SJSA1 (cell line): ENCODE results near the gene PNN. TPM values are rescaled to one million over a fixed set of nuclear protein-coding genes. Genes with fewer than 3 reads are reported as not detected.
"Not testable (repeated sequence)": the region's sequence is repeated elsewhere in the genome, so short reads cannot be mapped to it uniquely, and the experiment has no call there.

ENCODE experiments used
- DNase-seq, 2 experiments: peaks; one replicate each; pipeline ENCODE4 v3.0.0-alpha.2; 2015 to 2020; ENCODE audit warnings: low spot score in 2 of 2, low read depth in 1 of 2
- H3K27ac ChIP-seq: fragments of 250-450 bp; sonication (Bioruptor Pico); 2 replicates; pipeline ENCODE4 v1.5.1; 2020; ENCODE audit warnings: mild to moderate bottlenecking, moderate library complexity
- H3K27me3 ChIP-seq: fragments of 250-450 bp; sonication (Bioruptor Pico); replicated peaks from 2 replicates; pipeline ENCODE4 v1.5.1; 2020; ENCODE audit warnings: mild to moderate bottlenecking, moderate library complexity
- H3K36me3 ChIP-seq: fragments of 250-450 bp; sonication (Bioruptor Pico); 2 replicates; pipeline ENCODE4 v1.5.1; 2020; ENCODE audit warnings: mild to moderate bottlenecking
- H3K4me1 ChIP-seq: fragments of 250-450 bp; sonication (Bioruptor Pico); replicated peaks from 2 replicates; pipeline ENCODE4 v1.6.1; 2021; ENCODE audit warnings: mild to moderate bottlenecking
- H3K4me3 ChIP-seq: fragments of 250-450 bp; sonication (Bioruptor Pico); 2 replicates; pipeline ENCODE4 v1.5.1; 2020; ENCODE audit warnings: mild to moderate bottlenecking
- H3K9me3 ChIP-seq: fragments of 250-450 bp; sonication (Bioruptor Pico); replicated peaks from 2 replicates; pipeline ENCODE4 v1.5.1; 2020; ENCODE audit warnings: mild to moderate bottlenecking
- total RNA-seq: library from RNA; depleted of rRNA; stranded (reverse); fragments of >200 nt; shearing (Covaris generic); gene quantifications from 2 replicates; pipeline ENCODE4 v1.2.3, GENCODE V29; 2014

The PNN gene
- total RNA-seq, 1 experiment from 2014 or later: 35.4 TPM

- Histone ChIP-seq H3K27me3 (no peaks in the 10 kb centered on the region), H3K9me3 (no peaks in the 10 kb centered on the region), H3K27ac (no peak overlapping the region), H3K4me1 (no peaks in the 10 kb centered on the region), H3K4me3 (no peak overlapping the region), H3K36me3 (peaks cover 46% of the 10 kb centered on the region)
- DNase-seq: no peak
Measured at GRCh38 chr14:39185256-39186049, 10.4 kb downstream of the PNN start.

DNA sequence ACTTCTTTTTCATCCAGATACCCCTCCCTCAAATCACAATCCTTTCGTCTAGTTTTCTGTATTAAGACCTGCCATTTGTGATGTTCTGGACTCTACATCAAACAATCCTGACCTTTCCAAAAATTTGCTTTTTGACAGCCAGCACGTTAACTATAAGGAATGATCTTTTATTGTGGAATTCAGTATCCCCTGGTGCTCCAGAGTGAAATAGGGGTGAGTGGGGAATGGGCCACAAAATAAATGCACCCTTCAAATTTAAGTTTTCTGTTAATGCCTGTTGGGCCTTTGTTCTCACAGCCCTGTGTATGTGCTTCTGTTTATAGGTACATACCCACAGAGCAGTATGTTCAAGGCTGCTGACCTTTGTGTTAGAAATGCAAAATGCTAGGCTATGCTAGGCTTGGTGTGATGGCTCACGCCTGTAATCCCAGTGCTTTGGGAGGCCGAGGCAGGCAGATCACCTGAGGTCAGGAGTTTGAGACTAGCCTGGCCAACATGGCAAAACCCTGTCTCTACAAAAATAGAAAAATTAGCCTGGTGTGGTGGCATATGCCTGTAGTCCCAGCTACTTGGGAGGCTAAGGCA is 12.0 kb downstream of the PNN start:
- peaks cover 30% of the 10 kb centered on the region for H3K36me3 ChIP-seq
- H3K27me3 ChIP-seq: no peaks in the 10 kb centered on the region
- no peaks in the 10 kb centered on the region for H3K4me1 ChIP-seq
- H3K27ac ChIP-seq: no peak overlapping the region
- no peaks in the 10 kb centered on the region for H3K9me3 ChIP-seq
- DNase-seq: no peak
- no peak overlapping the region for H3K4me3 ChIP-seq

DNA sequence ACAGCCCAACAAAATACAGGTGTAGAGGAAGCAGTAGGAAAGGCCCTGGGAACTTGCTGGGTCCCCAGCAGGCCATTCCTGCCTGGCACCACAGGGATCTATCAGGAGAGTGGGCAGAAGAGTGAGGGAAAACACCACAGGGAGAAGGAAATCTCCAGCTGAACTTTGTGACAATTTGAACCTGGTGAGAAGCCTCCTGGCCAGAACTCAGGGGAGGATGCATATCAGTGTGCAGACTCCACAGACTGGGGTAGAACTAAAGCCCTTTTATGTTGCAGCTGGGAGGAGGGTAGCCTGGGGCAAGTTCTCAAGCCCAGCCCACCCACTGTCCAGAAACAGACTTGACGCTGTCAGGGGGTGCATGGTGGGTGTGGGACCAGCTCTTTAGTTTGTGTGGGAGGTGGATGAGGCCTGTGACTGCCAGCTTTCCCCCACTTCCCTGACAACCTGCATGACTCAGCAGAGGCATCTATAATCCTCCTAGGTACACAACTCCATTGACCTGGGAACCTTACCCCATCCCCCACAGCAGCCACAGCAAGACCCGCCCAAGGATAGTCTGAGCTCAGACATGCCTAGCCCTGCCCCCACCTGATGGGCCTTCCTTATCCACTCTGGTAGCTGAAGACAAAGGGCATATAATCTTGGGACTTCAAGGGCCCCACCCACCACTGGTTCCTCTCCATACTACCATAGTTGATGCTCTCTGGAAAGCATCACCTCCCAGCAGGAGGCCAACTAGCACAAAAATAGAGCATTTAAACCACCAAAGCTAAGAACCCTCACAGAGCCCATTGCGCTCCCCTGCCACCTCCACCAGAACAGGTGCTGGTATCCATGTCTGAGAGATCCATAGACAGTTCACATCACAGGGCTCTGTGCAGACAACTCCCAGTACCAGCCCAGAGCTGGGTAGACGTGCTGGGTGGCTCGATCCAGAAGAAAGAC is 28.9 kb downstream of the PNN start:
- no peak overlapping the region for H3K4me3 ChIP-seq
- H3K9me3 ChIP-seq: no peaks in the 10 kb centered on the region
- no peak for DNase-seq
- H3K27me3 ChIP-seq: no peaks in the 10 kb centered on the region
- H3K4me1 ChIP-seq: no peaks in the 10 kb centered on the region
- H3K36me3 ChIP-seq: no peaks in the 10 kb centered on the region
- no peak overlapping the region for H3K27ac ChIP-seq

DNA sequence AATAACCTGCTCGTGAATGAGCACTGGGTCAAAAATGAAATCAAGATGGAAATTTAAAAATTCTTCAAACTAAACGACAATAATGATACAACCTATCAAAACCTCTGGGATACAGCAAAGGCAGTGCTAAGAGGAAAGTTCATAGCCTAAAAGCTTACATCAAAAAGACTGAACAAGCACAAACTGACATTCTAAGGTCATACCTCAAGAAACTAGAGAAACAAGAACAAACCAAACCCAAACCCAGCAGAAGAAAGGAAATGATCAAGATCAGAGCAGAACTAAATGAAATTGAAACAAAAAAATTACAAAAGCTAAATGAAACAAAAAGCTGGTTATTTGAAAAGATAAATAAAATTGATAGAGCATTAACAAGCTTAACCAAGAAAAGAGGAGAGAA is 32.4 kb downstream of the PNN start:
- not testable (repeated sequence) for H3K36me3 ChIP-seq, H3K27ac ChIP-seq, H3K4me1 ChIP-seq, H3K4me3 ChIP-seq, H3K9me3 ChIP-seq, DNase-seq, H3K27me3 ChIP-seq

GRCh38 chr14:39211109-39211741 is 36.2 kb downstream of the PNN start:
- Histone ChIP-seq H3K36me3 (no peaks in the 10 kb centered on the region), H3K27me3 (no peaks in the 10 kb centered on the region), H3K27ac (no peak overlapping the region), H3K4me1 (no peaks in the 10 kb centered on the region), H3K4me3 (no peak overlapping the region), H3K9me3 (no peaks in the 10 kb centered on the region)
- DNase-seq: no peak

DNA sequence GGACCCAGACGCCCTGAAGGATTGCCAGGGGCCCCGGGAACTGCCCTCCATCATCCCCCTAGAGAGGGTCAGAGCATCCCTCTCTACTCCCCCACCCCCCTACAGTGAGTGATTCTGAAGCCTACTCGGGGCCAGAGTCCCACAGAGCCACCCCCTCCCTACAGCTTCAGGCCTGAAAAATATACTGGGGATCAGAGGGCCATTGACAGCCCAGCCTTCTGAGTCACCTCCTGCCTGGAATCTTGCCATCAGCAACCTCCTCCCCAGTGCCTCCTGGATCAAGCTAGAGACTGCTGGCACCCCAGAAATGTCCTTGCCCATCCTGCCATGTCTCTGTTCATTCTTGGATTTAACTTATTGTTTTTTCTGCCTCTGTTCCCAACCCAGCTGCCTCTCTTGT is 37.0 kb downstream of the PNN start:
- no peaks in the 10 kb centered on the region for H3K27me3 ChIP-seq
- no peak overlapping the region for H3K27ac ChIP-seq
- no peaks in the 10 kb centered on the region for H3K36me3 ChIP-seq
- no peaks in the 10 kb centered on the region for H3K9me3 ChIP-seq
- H3K4me3 ChIP-seq: no peak overlapping the region
- H3K4me1 ChIP-seq: no peaks in the 10 kb centered on the region
- DNase-seq: no peak

GRCh38 chr14:39212693-39213092 is 37.6 kb downstream of the PNN start:
- H3K27me3 ChIP-seq: no peaks in the 10 kb centered on the region
- H3K27ac ChIP-seq: no peak overlapping the region
- no peak for DNase-seq
- no peaks in the 10 kb centered on the region for H3K4me1 ChIP-seq
- H3K36me3 ChIP-seq: no peaks in the 10 kb centered on the region
- no peaks in the 10 kb centered on the region for H3K9me3 ChIP-seq
- H3K4me3 ChIP-seq: no peak overlapping the region

DNA sequence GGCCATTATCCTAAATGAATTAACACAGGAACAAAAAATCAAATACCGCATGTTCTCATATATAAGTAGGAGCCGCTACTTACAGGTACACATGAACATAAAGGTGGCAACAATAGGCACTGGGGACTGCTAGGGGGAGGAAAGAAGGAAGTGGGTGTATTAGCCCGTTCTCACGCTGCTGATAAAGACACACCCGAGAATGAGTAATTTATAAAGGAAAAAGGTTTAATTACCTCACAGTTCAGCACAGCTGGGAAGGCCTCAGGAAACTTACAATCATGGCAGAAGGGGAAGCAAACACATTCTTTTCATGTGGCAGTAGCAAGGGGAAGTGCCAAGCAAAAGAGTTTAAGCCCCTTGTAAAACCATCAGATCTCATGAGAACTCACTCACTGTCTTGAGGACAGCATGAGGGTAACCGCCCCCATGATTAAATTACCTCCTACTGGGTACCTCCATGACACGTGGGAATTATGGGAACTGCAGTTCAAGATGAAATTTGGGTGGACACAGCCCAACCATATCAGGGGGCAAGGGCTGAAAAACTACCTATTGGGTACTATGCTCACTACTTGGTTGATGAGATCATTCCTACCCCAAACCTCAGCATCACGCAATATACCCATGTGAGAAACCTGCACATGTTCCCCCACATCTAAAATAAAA is 42.3 kb downstream of the PNN start:
- H3K4me3 ChIP-seq: no peak overlapping the region
- H3K27me3 ChIP-seq: no peaks in the 10 kb centered on the region
- H3K27ac ChIP-seq: no peak overlapping the region
- H3K9me3 ChIP-seq: no peaks in the 10 kb centered on the region
- DNase-seq: no peak
- no peaks in the 10 kb centered on the region for H3K4me1 ChIP-seq
- H3K36me3 ChIP-seq: no peaks in the 10 kb centered on the region

DNA sequence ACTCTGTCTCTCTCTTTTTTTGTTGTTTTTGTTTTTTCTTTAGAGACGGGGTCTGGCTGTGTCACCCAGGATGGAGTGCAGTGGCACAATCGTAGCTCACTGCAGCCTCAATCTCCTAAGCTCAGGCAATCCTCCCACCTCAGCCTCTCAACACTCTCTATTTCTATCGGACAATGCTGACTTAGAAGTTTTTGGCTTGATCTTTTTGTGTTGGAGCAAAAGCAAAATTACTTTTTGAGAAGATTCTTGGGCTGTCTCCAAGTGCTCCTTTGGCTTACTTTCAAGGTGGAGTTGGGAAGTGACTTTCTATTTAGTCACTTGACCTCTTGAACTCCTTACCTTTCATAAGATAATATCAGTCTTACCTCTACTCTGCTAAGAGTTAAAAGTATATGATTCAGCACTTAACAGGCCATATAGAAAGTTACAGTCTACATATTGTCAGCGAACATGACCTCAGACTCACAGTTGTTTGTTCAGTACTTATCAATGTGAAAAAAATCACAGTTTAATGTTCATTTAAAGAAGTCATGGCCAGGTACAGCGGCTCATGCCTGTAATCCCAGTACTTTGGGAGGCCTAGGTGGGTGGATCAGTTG is 43.2 kb downstream of the PNN start:
- no peak overlapping the region for H3K27ac ChIP-seq
- H3K9me3 ChIP-seq: no peaks in the 10 kb centered on the region
- H3K4me1 ChIP-seq: no peaks in the 10 kb centered on the region
- no peaks in the 10 kb centered on the region for H3K36me3 ChIP-seq
- DNase-seq: no peak
- H3K4me3 ChIP-seq: no peak overlapping the region
- no peaks in the 10 kb centered on the region for H3K27me3 ChIP-seq

GRCh38 chr14:39219075-39219499 is 44.0 kb downstream of the PNN start:
- H3K4me3 ChIP-seq: no peak overlapping the region
- H3K4me1 ChIP-seq: no peaks in the 10 kb centered on the region
- H3K27me3 ChIP-seq: no peaks in the 10 kb centered on the region
- no peaks in the 10 kb centered on the region for H3K36me3 ChIP-seq
- no peak for DNase-seq
- no peaks in the 10 kb centered on the region for H3K9me3 ChIP-seq
- H3K27ac ChIP-seq: no peak overlapping the region

DNA sequence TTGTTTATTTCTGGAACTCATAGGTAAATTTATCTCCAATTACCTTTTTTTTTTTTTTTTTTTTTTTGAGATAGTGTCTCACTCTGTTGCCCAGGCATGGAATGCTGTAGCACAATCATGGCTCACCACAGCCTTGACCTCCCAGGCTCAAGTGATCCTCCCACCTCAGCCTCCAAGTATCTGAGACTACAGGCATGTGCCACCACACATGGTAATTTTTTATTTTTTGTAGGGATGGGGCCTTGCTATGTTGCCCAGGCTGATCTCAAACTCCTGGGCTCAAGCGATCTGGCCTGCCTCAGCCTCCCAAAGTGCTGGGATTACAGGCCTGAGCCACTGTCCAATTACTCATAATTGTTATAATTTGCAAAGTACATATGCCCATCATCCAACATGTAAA is 45.4 kb downstream of the PNN start:
- H3K27ac ChIP-seq, H3K9me3 ChIP-seq, DNase-seq, H3K27me3 ChIP-seq, H3K4me1 ChIP-seq, H3K36me3 ChIP-seq, H3K4me3 ChIP-seq: not testable (repeated sequence)

GRCh38 chr14:39228044-39228443 is 53.0 kb downstream of the PNN start:
- no peak overlapping the region for H3K27ac ChIP-seq
- H3K9me3 ChIP-seq: no peaks in the 10 kb centered on the region
- peaks cover 7% of the 10 kb centered on the region for H3K4me1 ChIP-seq
- no peak for DNase-seq
- no peak overlapping the region for H3K4me3 ChIP-seq
- no peaks in the 10 kb centered on the region for H3K27me3 ChIP-seq
- no peaks in the 10 kb centered on the region for H3K36me3 ChIP-seq
